ENCODE measurements around the gene KIAA1191.
"Not testable (repeated sequence)": the region's sequence is repeated elsewhere in the genome, so short reads cannot be mapped to it uniquely, and the experiment has no call there.

Gene KIAA1191

GRCh38 chr5:176361437-176362232 lies at the start of gene KIAA1191:
Gene KIAA1191, minus strand, starts transcription at chr5:176361764. Its CDS starts 2,256 bp downstream, at chr5:176359508.
- DNase-seq: peak; percentile 60

- DNase-seq: no peak
Observed at GRCh38 chr5:176410486-176411180, 49.1 kb upstream of the KIAA1191 start.

- DNase-seq: no peak
Observed at GRCh38 chr5:176409765-176410164, 48.2 kb upstream of the KIAA1191 start.

GRCh38 chr5:176408590-176408989 lies 47.0 kb upstream of the KIAA1191 start:
- DNase-seq: no peak

- DNase-seq: not testable (repeated sequence)
Observed at GRCh38 chr5:176408252-176408573, 46.6 kb upstream of the KIAA1191 start.

- DNase-seq: no peak
Observed at GRCh38 chr5:176407456-176408251, 46.1 kb upstream of the KIAA1191 start.

- DNase-seq: no peak
Observed at GRCh38 chr5:176406436-176407052, 45.0 kb upstream of the KIAA1191 start.

GRCh38 chr5:176405656-176406435 lies 44.3 kb upstream of the KIAA1191 start:
- DNase-seq: no peak

- DNase-seq: no peak
Observed at GRCh38 chr5:176401281-176402205, 40.0 kb upstream of the KIAA1191 start.

GRCh38 chr5:176400382-176401156 lies 39.0 kb upstream of the KIAA1191 start:
- no peak for DNase-seq

GRCh38 chr5:176397736-176398420 lies 36.3 kb upstream of the KIAA1191 start:
- no peak for DNase-seq

GRCh38 chr5:176396330-176396729 lies 34.8 kb upstream of the KIAA1191 start:
- DNase-seq: peak; percentile 13

GRCh38 chr5:176394881-176395675 lies 33.5 kb upstream of the KIAA1191 start:
- no peak for DNase-seq

- DNase-seq: no peak
Observed at GRCh38 chr5:176394096-176394495, 32.5 kb upstream of the KIAA1191 start.

GRCh38 chr5:176392526-176392925 lies 31.0 kb upstream of the KIAA1191 start:
- DNase-seq: no peak

- DNase-seq: no peak
Observed at GRCh38 chr5:176391999-176392398, 30.4 kb upstream of the KIAA1191 start.

- no peak for DNase-seq
Observed at GRCh38 chr5:176391479-176391878, 29.9 kb upstream of the KIAA1191 start.

Data from NCI-H524 treated with DMSO at 0.1 percent for 48 hours (cell line).